ENCODE measurements around the gene GYS2.
A peak's percentile ranks its signal among the peaks of the same experiment; 100 is the strongest.

GYS2 gene

DNA sequence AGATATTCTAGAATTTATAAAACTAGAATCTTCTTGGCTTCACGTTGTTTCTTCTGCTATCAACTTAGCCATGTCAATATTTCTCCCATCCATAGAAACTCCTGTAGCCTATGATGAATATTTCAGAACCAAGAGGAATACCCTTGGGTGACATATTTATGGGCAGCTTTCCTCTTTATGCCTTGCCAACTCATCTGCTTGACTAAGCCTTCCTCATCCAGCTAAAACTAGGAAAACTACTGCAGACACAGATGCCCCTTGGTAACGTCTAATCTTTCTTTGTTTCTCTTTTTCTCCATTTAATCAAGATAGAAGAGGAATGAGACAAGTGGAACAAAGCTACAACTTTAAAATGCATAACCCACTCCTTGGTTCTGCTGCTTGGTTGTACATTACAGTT lies 96.8 kb downstream of the GYS2 start:
- H3K79me2 ChIP-seq (ENCODE audit: insufficient read depth, low read length) = peaks cover 56% of the 10 kb centered on the region
- H3K36me3 ChIP-seq (ENCODE audit: low read length) = peaks cover 21% of the 10 kb centered on the region
- no peaks in the 10 kb centered on the region for H3K9me3 ChIP-seq (ENCODE audit: insufficient read depth, low read length)

GRCh38 chr12:21505888-21506287 lies 98.8 kb downstream of the GYS2 start:
- Histone ChIP-seq H3K9me2 (replicated peaks; ENCODE audit: insufficient read depth, low read length) (no peaks in the 10 kb centered on the region), H3F3A (ENCODE audit: insufficient read depth) (no peaks in the 10 kb centered on the region; the same call in 1 of the 2 replicates), H4K20me1 (ENCODE audit: low read depth, low read length) (peaks cover 8% of the 10 kb centered on the region), H3K27ac (ENCODE audit: low read depth, low read length) (no peak overlapping the region), H3K27me3 (ENCODE audit: low read length) (no peaks in the 10 kb centered on the region), H3K79me2 (ENCODE audit: insufficient read depth, low read length) (peaks cover 72% of the 10 kb centered on the region), H3K9ac (ENCODE audit: low read length) (no peak overlapping the region), H3K4me2 (ENCODE audit: low read depth, low read length, poor library complexity, severe bottlenecking) (no peak overlapping the region), H3K4me3 (ENCODE audit: insufficient read depth, low read length, poor library complexity, severe bottlenecking) (no peak overlapping the region), H3K9me3 (ENCODE audit: insufficient read depth, low read length) (no peaks in the 10 kb centered on the region), H3K36me3 (ENCODE audit: low read length) (peaks cover 21% of the 10 kb centered on the region), H2AFZ (ENCODE audit: low read depth, low read length, severe bottlenecking) (no peak overlapping the region)
- TF ChIP-seq EZH2phosphoT487 (conservative IDR thresholded peaks at IDR 0.05; ENCODE audit: low read length) = no peak
- TF ChIP-seq CTCF (IDR thresholded peaks at IDR 0.05; ENCODE audit: insufficient read depth, low read length, poor library complexity, severe bottlenecking) = no peak

More for the DNA sequence above, 96.8 kb downstream of the GYS2 start:
- Histone ChIP-seq H3K4me3 (ENCODE audit: insufficient read depth, low read length, poor library complexity, severe bottlenecking) (no peak overlapping the region), H3K27me3 (ENCODE audit: low read length) (no peaks in the 10 kb centered on the region), H3K9ac (ENCODE audit: low read length) (no peak overlapping the region), H3F3A (ENCODE audit: insufficient read depth) (no peaks in the 10 kb centered on the region; the same call in 1 of the 2 replicates), H2AFZ (ENCODE audit: low read depth, low read length, severe bottlenecking) (no peak overlapping the region), H3K9me2 (replicated peaks; ENCODE audit: insufficient read depth, low read length) (no peaks in the 10 kb centered on the region), H4K20me1 (ENCODE audit: low read depth, low read length) (peaks cover 8% of the 10 kb centered on the region), H3K27ac (ENCODE audit: low read depth, low read length) (no peak overlapping the region), H3K4me2 (ENCODE audit: low read depth, low read length, poor library complexity, severe bottlenecking) (no peak overlapping the region)
- TF ChIP-seq EZH2phosphoT487 (conservative IDR thresholded peaks at IDR 0.05; ENCODE audit: low read length) = no peak
- no peak for TF ChIP-seq CTCF (IDR thresholded peaks at IDR 0.05; ENCODE audit: insufficient read depth, low read length, poor library complexity, severe bottlenecking)

DNA sequence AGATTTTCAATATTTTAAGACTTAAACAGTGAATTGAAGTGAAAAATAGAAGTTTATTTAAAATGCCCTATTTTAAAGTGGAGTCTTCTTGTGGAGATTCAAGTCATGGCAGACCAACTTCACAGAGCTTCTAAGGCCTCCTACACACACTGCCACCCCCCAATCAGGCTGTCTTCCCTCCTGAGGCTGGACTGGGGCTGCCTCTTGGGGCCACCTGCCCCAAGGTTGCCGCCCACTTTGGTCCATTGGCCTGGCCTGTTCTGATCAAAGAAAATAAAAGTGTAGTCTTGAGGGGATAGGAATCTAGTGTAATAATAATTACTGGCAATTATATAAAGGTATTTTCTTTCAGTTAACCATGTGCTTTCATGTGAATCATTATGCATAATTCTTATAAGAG lies 101.8 kb downstream of the GYS2 start:
- TF ChIP-seq CTCF (IDR thresholded peaks at IDR 0.05; ENCODE audit: insufficient read depth, low read length, poor library complexity, severe bottlenecking) (no peak), EZH2phosphoT487 (conservative IDR thresholded peaks at IDR 0.05; ENCODE audit: low read length) (no peak)
- H3K79me2 ChIP-seq (ENCODE audit: insufficient read depth, low read length) = peaks cover 87% of the 10 kb centered on the region
- peaks cover 14% of the 10 kb centered on the region for H3K36me3 ChIP-seq (ENCODE audit: low read length)
- no peak overlapping the region for H2AFZ ChIP-seq (ENCODE audit: low read depth, low read length, severe bottlenecking)
- peaks cover 8% of the 10 kb centered on the region for H4K20me1 ChIP-seq (ENCODE audit: low read depth, low read length)
- H3K9me2 ChIP-seq (replicated peaks; ENCODE audit: insufficient read depth, low read length) = no peaks in the 10 kb centered on the region
- H3K27me3 ChIP-seq (ENCODE audit: low read length) = no peaks in the 10 kb centered on the region
- H3K9me3 ChIP-seq (ENCODE audit: insufficient read depth, low read length) = no peaks in the 10 kb centered on the region
- H3K4me3 ChIP-seq (ENCODE audit: insufficient read depth, low read length, poor library complexity, severe bottlenecking) = peak overlapping the region; percentile 99
- H3K4me2 ChIP-seq (ENCODE audit: low read depth, low read length, poor library complexity, severe bottlenecking) = peak overlapping the region; percentile 98
- no peak overlapping the region for H3K27ac ChIP-seq (ENCODE audit: low read depth, low read length)
- no peaks in the 10 kb centered on the region for H3F3A ChIP-seq (ENCODE audit: insufficient read depth)
- peak overlapping the region; percentile 97 for H3K9ac ChIP-seq (ENCODE audit: low read length)

Measured in SU-DHL-6 (cell line).